Colonic mucosa (tissue), 4 donors: ENCODE measurements around the gene UQCRFS1. TPM values are rescaled to one million over a fixed set of nuclear protein-coding genes. Genes with fewer than 3 reads are reported as not detected.
"Not testable (repeated sequence)": the region's sequence is repeated elsewhere in the genome, so short reads cannot be mapped to it uniquely, and the experiment has no call there.

Experiments
- DNase-seq: peaks from one replicate; pipeline ENCODE4 v3.0.0-alpha.2; 2020
- H3K27ac ChIP-seq: fragments of 200-600 bp; one replicate; pipeline ENCODE4 v1.8.0; 2021
- H3K27me3 ChIP-seq: fragments of 200-600 bp; one replicate; pipeline ENCODE4 v1.8.0; 2021
- H3K36me3 ChIP-seq: fragments of 200-600 bp; one replicate; pipeline ENCODE4 v1.8.0; 2021
- H3K4me1 ChIP-seq: fragments of 200-600 bp; one replicate; pipeline ENCODE4 v1.8.0; 2021; ENCODE audit warnings: mild to moderate bottlenecking
- H3K4me3 ChIP-seq: fragments of 200-600 bp; one replicate; pipeline ENCODE4 v1.8.0; 2021
- H3K9ac ChIP-seq, 2 donors: one replicate each; pipeline ENCODE4 v1.7.0; 2013; ENCODE audit warnings: control low read depth in 2 of 2, low read depth in 2 of 2, low read length in 2 of 2
- H3K9me3 ChIP-seq: fragments of 200-600 bp; one replicate; pipeline ENCODE4 v1.8.0; 2021
- CTCF ChIP-seq: fragments of 200-600 bp; IDR thresholded peaks from one replicate; pipeline ENCODE4 v1.8.0; 2022; ENCODE audit warnings: antibody characterized with exemption, mild to moderate bottlenecking
- intact Hi-C: fragments of 100-400 bp; cut with DNase I; formaldehyde crosslinking; loops from one replicate; pipeline ENCODE4 v1.14.1; 2022
- total RNA-seq, 2 donors: library from RNA; stranded (reverse); fragmentation: NEBNext Ultra II Directional in 1 of 2; extraction: Animal tissue kit (Norgen Biotek cat#: 25700) in 1 of 2; gene quantifications; one replicate each; pipeline ENCODE4 v1.2.1, GENCODE V29; 2021
- donor health status: healthy.
- donor health status: DM: no; HTN: no; CAD: no.
- donor health status: DM: no; HTN: no; CAD: no.

The UQCRFS1 gene
- total RNA-seq, 2 donors from 2014 or later = 93.6 to 103 TPM

GRCh38 chr19:29233591-29233990 lies 20.6 kb upstream of the UQCRFS1 start:
- Histone ChIP-seq H3K4me1 (no peaks in the 10 kb centered on the region), H3K27me3 (no peaks in the 10 kb centered on the region), H3K36me3 (no peaks in the 10 kb centered on the region), H3K9me3 (no peaks in the 10 kb centered on the region), H3K27ac (no peak overlapping the region), H3K9ac (no peak overlapping the region), H3K4me3 (no peak overlapping the region)
- intact Hi-C loops = no loop called here
- no peak for DNase-seq
- no peak for TF ChIP-seq CTCF

- H3K27me3 ChIP-seq = no peaks in the 10 kb centered on the region
- no peaks in the 10 kb centered on the region for H3K36me3 ChIP-seq
- H3K4me3 ChIP-seq = no peak overlapping the region
- H3K9ac ChIP-seq = no peak overlapping the region
- H3K4me1 ChIP-seq = no peaks in the 10 kb centered on the region
- TF ChIP-seq CTCF = no peak
- no peak for DNase-seq
- no peaks in the 10 kb centered on the region for H3K9me3 ChIP-seq
- H3K27ac ChIP-seq = no peak overlapping the region
- intact Hi-C loops = no loop called here
These were observed 19.4 kb upstream of the UQCRFS1 start for GRCh38 chr19:29232315-29232852.

GRCh38 chr19:29231306-29231705 lies 18.4 kb upstream of the UQCRFS1 start:
- H3K36me3 ChIP-seq, H3K27me3 ChIP-seq, intact Hi-C loops, H3K9me3 ChIP-seq, H3K4me3 ChIP-seq, H3K4me1 ChIP-seq, H3K27ac ChIP-seq, DNase-seq, H3K9ac ChIP-seq: not testable (repeated sequence)

GRCh38 chr19:29217616-29218015 lies 4.7 kb upstream of the UQCRFS1 start:
- DNase-seq = no peak
- Histone ChIP-seq H3K36me3 (no peaks in the 10 kb centered on the region), H3K27ac (no peak overlapping the region), H3K27me3 (no peaks in the 10 kb centered on the region), H3K9me3 (no peaks in the 10 kb centered on the region), H3K4me1 (no peaks in the 10 kb centered on the region), H3K4me3 (no peak overlapping the region), H3K9ac (no peak overlapping the region)
- TF ChIP-seq CTCF = no peak
- intact Hi-C loops = no loop called here

GRCh38 chr19:29216021-29216420 lies 3.1 kb upstream of the UQCRFS1 start:
- Histone ChIP-seq H3K4me3 (no peak overlapping the region), H3K9ac (no peak overlapping the region), H3K9me3 (no peaks in the 10 kb centered on the region), H3K36me3 (no peaks in the 10 kb centered on the region), H3K27me3 (no peaks in the 10 kb centered on the region), H3K27ac (no peak overlapping the region), H3K4me1 (no peaks in the 10 kb centered on the region)
- intact Hi-C loops = no loop called here
- no peak for DNase-seq
- no peak for TF ChIP-seq CTCF

GRCh38 chr19:29215322-29215845 lies 2.4 kb upstream of the UQCRFS1 start:
- intact Hi-C loops = no loop called here
- DNase-seq = no peak
- TF ChIP-seq CTCF = no peak
- H3K4me3 ChIP-seq = no peak overlapping the region
- H3K9ac ChIP-seq = no peak overlapping the region
- H3K27me3 ChIP-seq = no peaks in the 10 kb centered on the region
- no peaks in the 10 kb centered on the region for H3K4me1 ChIP-seq
- no peak overlapping the region for H3K27ac ChIP-seq
- H3K36me3 ChIP-seq = no peaks in the 10 kb centered on the region
- H3K9me3 ChIP-seq = no peaks in the 10 kb centered on the region
